HepG2 (cell line): ENCODE results near the gene IGFLR1. TPM values are rescaled to one million over a fixed set of nuclear protein-coding genes. Genes with fewer than 3 reads are reported as not detected.
A peak's percentile ranks its signal among the peaks of the same experiment; 100 is the strongest.

Experiments used
- ATAC-seq: fragments of 200-7000 bp; cut with Tn5 transposase; 3 replicates; pipeline ENCODE4 v1.9.1; 2020; ENCODE audit warnings: mild to moderate bottlenecking, moderate library complexity
- BruUV-seq: library from RNA; stranded (reverse); fragments of 400-500 nt; replicated peaks from 2 replicates; lab custom pipeline; 2021; lab: Mats Ljungman, UMichigan
- CTCF ChIA-PET: fragments of 300-600 bp; formaldehyde crosslinking; extraction: SDS; loops from one replicate; lab custom pipeline; 2021; ENCODE audit warnings: low total read pairs, inconsistent platforms, low intra/inter-chr PET ratio; lab: Yijun Ruan, JAX
- POLR2A ChIA-PET: fragments of 350-600 bp; sonication (Branson Sonifier 250); formaldehyde crosslinking; loops from one replicate; lab custom pipeline; 2020; ENCODE audit warnings: antibody characterized with exemption, inconsistent platforms; lab: Yijun Ruan, JAX
- DNase-seq: peaks from one replicate; pipeline ENCODE4 v3.0.0-alpha.2; 2015; ENCODE audit warnings: low spot score
- FAIRE-seq: peaks from 3 replicates; lab custom pipeline; 2011; peaks lifted over from hg19 to GRCh38; lab: Jason Lieb, UNC
- H2AFZ ChIP-seq: one replicate; pipeline ENCODE4 v1.6.1; 2011; ENCODE audit warnings: low read length, inconsistent platforms
- H3K27ac ChIP-seq: fragments of 300-600 bp; 3 replicates; pipeline ENCODE4 v1.8.0; 2011; ENCODE audit warnings: mixed run types, mild to moderate bottlenecking, mixed read lengths, low read length, inconsistent platforms; ENCODE audit not compliant: insufficient read depth; ENCODE audit errors: extremely low read length
- H3K27me3 ChIP-seq, 2 experiments: fragments of 200-600 bp in 1 of 2; 2 replicates in 1 of 2; 3 replicates in 1 of 2; pipeline versions ENCODE4 v1.6.0 to v1.8.0; 2011; ENCODE audit warnings: low read length in 2 of 2, mild to moderate bottlenecking in 2 of 2, moderate library complexity in 2 of 2, inconsistent platforms in 1 of 2; ENCODE audit not compliant: insufficient read depth in 2 of 2, control insufficient read depth in 1 of 2
- H3K36me3 ChIP-seq, 2 experiments: fragments of 200-600 bp in 1 of 2; replicated peaks in 1 of 2; 2 replicates in 1 of 2; 3 replicates in 1 of 2; pipeline versions ENCODE4 v1.5.1 to v1.8.0; 2011; ENCODE audit warnings: low read length in 2 of 2, inconsistent platforms in 1 of 2; ENCODE audit not compliant: insufficient read depth in 2 of 2, control insufficient read depth in 1 of 2
- H3K4me1 ChIP-seq: 2 replicates; pipeline ENCODE4 v1.5.1; 2012; ENCODE audit warnings: low read length, inconsistent platforms; ENCODE audit not compliant: insufficient read depth
- H3K4me2 ChIP-seq: 2 replicates; pipeline ENCODE4 v1.6.0; 2011; ENCODE audit warnings: low read depth, low read length, inconsistent platforms
- H3K4me3 ChIP-seq, 3 experiments: fragments of 200-600 bp in 1 of 3; sonication (generic), shearing (Covaris generic) in 1 of 3; replicated peaks in 1 of 3; 2 replicates each; pipeline ENCODE4 v1.5.1; 2011 to 2016; ENCODE audit warnings: low read length in 3 of 3, inconsistent platforms in 2 of 3, low read depth in 2 of 3, mild to moderate bottlenecking in 2 of 3, control low read depth in 1 of 3, mixed read lengths in 1 of 3; ENCODE audit not compliant: insufficient read depth in 1 of 3
- H3K79me2 ChIP-seq: one replicate; pipeline ENCODE4 v1.6.1; 2011; ENCODE audit warnings: low read length, inconsistent platforms; ENCODE audit not compliant: insufficient read depth
- H3K9ac ChIP-seq: 2 replicates; pipeline ENCODE4 v1.6.0; 2011; ENCODE audit warnings: mild to moderate bottlenecking, low read depth, low read length, inconsistent platforms; ENCODE audit not compliant: insufficient read depth
- H3K9me3 ChIP-seq: 2 replicates; pipeline ENCODE4 v1.5.1; 2012; ENCODE audit warnings: mild to moderate bottlenecking, low read length
- H4K20me1 ChIP-seq: 2 replicates; pipeline ENCODE4 v1.6.0; 2011; ENCODE audit warnings: inconsistent platforms, mild to moderate bottlenecking, low read length, moderate library complexity; ENCODE audit not compliant: insufficient read depth
- DR1 ChIP-seq: sonication (generic); formaldehyde crosslinking; IDR thresholded peaks from 2 replicates; pipeline ENCODE4 v1.8.0; 2021; ENCODE audit warnings: mild to moderate bottlenecking, missing genetic modification reagents, inconsistent platforms
- HOXD1 ChIP-seq: sonication (generic); formaldehyde crosslinking; IDR thresholded peaks from 2 replicates; pipeline ENCODE4 v1.5.0; 2020; ENCODE audit warnings: missing genetic modification reagents
- KDM6A ChIP-seq: IDR thresholded peaks from 2 replicates; pipeline ENCODE4 v1.6.1; 2016; ENCODE audit warnings: low read depth
- KLF9 ChIP-seq: IDR thresholded peaks from 2 replicates; pipeline ENCODE4 v1.6.1; 2016; ENCODE audit warnings: low read depth
- NFYB ChIP-seq: sonication (generic); formaldehyde crosslinking; IDR thresholded peaks from 2 replicates; pipeline ENCODE4 v1.4.0; 2020; ENCODE audit warnings: missing genetic modification reagents
- SP2 ChIP-seq: sonication (generic); formaldehyde crosslinking; IDR thresholded peaks from 2 replicates; pipeline ENCODE4 v1.5.1; 2020; ENCODE audit warnings: mild to moderate bottlenecking, missing genetic modification reagents
- THAP9 ChIP-seq: sonication (generic); formaldehyde crosslinking; IDR thresholded peaks from 2 replicates; pipeline ENCODE4; 2020; ENCODE audit warnings: missing genetic modification reagents, mild to moderate bottlenecking, borderline replicate concordance
- WIZ ChIP-seq: sonication (generic); formaldehyde crosslinking; IDR thresholded peaks from 2 replicates; pipeline ENCODE4 v1.5.1; 2020; ENCODE audit warnings: mild to moderate bottlenecking, missing genetic modification reagents
- ZNF230 ChIP-seq: sonication (generic); formaldehyde crosslinking; IDR thresholded peaks from 2 replicates; pipeline ENCODE4 v1.4.0; 2020; ENCODE audit warnings: mild to moderate bottlenecking, missing genetic modification reagents
- ZNF292 ChIP-seq: sonication (generic); formaldehyde crosslinking; IDR thresholded peaks from 2 replicates; pipeline ENCODE4 v1.8.1; 2022; ENCODE audit warnings: mild to moderate bottlenecking, low read depth, missing genetic modification reagents, borderline replicate concordance
- ZNF564 ChIP-seq: sonication (generic); formaldehyde crosslinking; IDR thresholded peaks from 2 replicates; pipeline ENCODE4 v1.8.1; 2023; ENCODE audit warnings: mild to moderate bottlenecking, missing genetic modification reagents
- ZSCAN25 ChIP-seq: sonication (generic); formaldehyde crosslinking; IDR thresholded peaks from 2 replicates; pipeline ENCODE4 v1.8.0; 2022; ENCODE audit warnings: mild to moderate bottlenecking, missing genetic modification reagents
- WGBS: methylation state at CpG from one replicate; pipeline ENCODE4 v1.1.6; 2017; ENCODE audit warnings: low lambda C conversion rate; 5-methylcytosine and 5-hydroxymethylcytosine counted together
- in situ Hi-C: cut with HindIII; loops from 2 replicates; pipeline ENCODE4 v1.10.0; 2017; ENCODE audit warnings: low pct_unique_long_range_greater_than_20kb; ENCODE audit not compliant: extremely low pct_ligation_motif_present
- intact Hi-C: fragments of 100-400 bp; cut with micrococcal nuclease; formaldehyde crosslinking; loops from one replicate; pipeline ENCODE4 v1.10.0; 2022; ENCODE audit not compliant: unreplicated experiment
- polyA plus RNA-seq, 8 experiments: library from polyadenylated mRNA; depleted of rRNA in 3 of 8; stranded (reverse) in 7 of 8; unstranded in 1 of 8; fragments of >200 nt; fragmentation: Illumina TruSeq in 4 of 8; extraction: Trizol in 4 of 8; gene quantifications; 2 replicates each; pipeline versions ENCODE4 v1.2.1 to v1.2.3, GENCODE V29; 2011 to 2016; ENCODE audit warnings: low read depth in 4 of 8, missing spikeins in 1 of 8, mixed read lengths in 1 of 8; ENCODE audit not compliant: insufficient read depth in 1 of 8
- total RNA-seq, 5 experiments: library from RNA; depleted of rRNA; stranded (reverse); fragments of >200 nt; fragmentation: Illumina TruSeq; extraction: Trizol; gene quantifications; 2 replicates each; pipeline ENCODE4 v1.2.3, GENCODE V29; 2016; ENCODE audit warnings: low read depth in 1 of 5
- TF ChIP-seq, protein P1 (sequence below): sonication (generic); formaldehyde crosslinking; IDR thresholded peaks from 2 replicates; pipeline ENCODE4 v1.5.0; 2020; ENCODE audit warnings: mild to moderate bottlenecking, missing genetic modification reagents
- TF ChIP-seq, protein P2 (sequence below): sonication (generic); formaldehyde crosslinking; IDR thresholded peaks from 2 replicates; pipeline ENCODE4 v1.8.1; 2022; ENCODE audit warnings: mild to moderate bottlenecking, missing genetic modification reagents
- TF ChIP-seq, protein P3 (sequence below): sonication (generic); formaldehyde crosslinking; IDR thresholded peaks from 2 replicates; pipeline ENCODE4 v1.4.0; 2020; ENCODE audit warnings: missing genetic modification reagents, borderline replicate concordance

IGFLR1 gene
- total and polyA plus RNA-seq, 2 of the 13 experiments (the other 11 are each of a cell fraction or from before 2014, with no cell fraction given) = 5.4 to 8.9 TPM

GRCh38 chr19:35746531-35746930 is 4.3 kb upstream of the IGFLR1 start:
- DNase-seq (no peak), ATAC-seq (no peak), FAIRE-seq (no peak)
- in situ Hi-C loops (no loop called here), intact Hi-C loops (loop anchor here (10.0 kb wide), 1 partner anchor 52 kb away; no protein-coding TSS in a partner anchor)
- Histone ChIP-seq H4K20me1 (no peaks in the 10 kb centered on the region), H3K27ac (peak overlapping the region; percentile 94), H3K4me3 (peak overlapping the region; percentile 82 to 99 (median 96)), H3K4me1 (peaks cover 50% of the 10 kb centered on the region), H3K36me3 (no peaks in the 10 kb centered on the region), H2AFZ (no peak overlapping the region), H3K79me2 (peaks cover 20% of the 10 kb centered on the region), H3K9me3 (no peaks in the 10 kb centered on the region), H3K4me2 (peak overlapping the region; percentile 86), H3K27me3 (no peaks in the 10 kb centered on the region; a peak in 1 of 5 replicates), H3K9ac (peak overlapping the region; percentile 84; the same call in 1 of the 2 replicates)
- no TSS peak for BruUV-seq
- CTCF ChIA-PET = no interaction called here
- 88% methylated on average over 5 of the region's 5 CpGs for WGBS
- POLR2A ChIA-PET = no interaction called here
- TF ChIP-seq DR1 (CRISPR knock-in tag) = no peak
- TF ChIP-seq SP2 = no peak
- TF ChIP-seq WIZ (CRISPR knock-in tag) = no peak
- TF ChIP-seq, protein P1, sequence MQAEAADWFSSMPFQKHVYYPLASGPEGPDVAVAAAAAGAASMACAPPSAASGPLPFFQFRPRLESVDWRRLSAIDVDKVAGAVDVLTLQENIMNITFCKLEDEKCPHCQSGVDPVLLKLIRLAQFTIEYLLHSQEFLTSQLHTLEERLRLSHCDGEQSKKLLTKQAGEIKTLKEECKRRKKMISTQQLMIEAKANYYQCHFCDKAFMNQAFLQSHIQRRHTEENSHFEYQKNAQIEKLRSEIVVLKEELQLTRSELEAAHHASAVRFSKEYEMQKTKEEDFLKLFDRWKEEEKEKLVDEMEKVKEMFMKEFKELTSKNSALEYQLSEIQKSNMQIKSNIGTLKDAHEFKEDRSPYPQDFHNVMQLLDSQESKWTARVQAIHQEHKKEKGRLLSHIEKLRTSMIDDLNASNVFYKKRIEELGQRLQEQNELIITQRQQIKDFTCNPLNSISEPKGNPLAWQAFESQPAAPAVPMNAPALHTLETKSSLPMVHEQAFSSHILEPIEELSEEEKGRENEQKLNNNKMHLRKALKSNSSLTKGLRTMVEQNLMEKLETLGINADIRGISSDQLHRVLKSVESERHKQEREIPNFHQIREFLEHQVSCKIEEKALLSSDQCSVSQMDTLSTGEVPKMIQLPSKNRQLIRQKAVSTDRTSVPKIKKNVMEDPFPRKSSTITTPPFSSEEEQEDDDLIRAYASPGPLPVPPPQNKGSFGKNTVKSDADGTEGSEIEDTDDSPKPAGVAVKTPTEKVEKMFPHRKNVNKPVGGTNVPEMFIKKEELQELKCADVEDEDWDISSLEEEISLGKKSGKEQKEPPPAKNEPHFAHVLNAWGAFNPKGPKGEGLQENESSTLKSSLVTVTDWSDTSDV (CRISPR knock-in tag) = no peak
- TF ChIP-seq THAP9 (CRISPR knock-in tag) = no peak
- TF ChIP-seq, protein P2, sequence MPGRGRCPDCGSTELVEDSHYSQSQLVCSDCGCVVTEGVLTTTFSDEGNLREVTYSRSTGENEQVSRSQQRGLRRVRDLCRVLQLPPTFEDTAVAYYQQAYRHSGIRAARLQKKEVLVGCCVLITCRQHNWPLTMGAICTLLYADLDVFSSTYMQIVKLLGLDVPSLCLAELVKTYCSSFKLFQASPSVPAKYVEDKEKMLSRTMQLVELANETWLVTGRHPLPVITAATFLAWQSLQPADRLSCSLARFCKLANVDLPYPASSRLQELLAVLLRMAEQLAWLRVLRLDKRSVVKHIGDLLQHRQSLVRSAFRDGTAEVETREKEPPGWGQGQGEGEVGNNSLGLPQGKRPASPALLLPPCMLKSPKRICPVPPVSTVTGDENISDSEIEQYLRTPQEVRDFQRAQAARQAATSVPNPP (CRISPR knock-in tag) = no peak
- TF ChIP-seq ZNF230 (CRISPR knock-in tag) = no peak
- TF ChIP-seq HOXD1 = no peak
- TF ChIP-seq ZNF564 = no peak
- TF ChIP-seq, protein P3, sequence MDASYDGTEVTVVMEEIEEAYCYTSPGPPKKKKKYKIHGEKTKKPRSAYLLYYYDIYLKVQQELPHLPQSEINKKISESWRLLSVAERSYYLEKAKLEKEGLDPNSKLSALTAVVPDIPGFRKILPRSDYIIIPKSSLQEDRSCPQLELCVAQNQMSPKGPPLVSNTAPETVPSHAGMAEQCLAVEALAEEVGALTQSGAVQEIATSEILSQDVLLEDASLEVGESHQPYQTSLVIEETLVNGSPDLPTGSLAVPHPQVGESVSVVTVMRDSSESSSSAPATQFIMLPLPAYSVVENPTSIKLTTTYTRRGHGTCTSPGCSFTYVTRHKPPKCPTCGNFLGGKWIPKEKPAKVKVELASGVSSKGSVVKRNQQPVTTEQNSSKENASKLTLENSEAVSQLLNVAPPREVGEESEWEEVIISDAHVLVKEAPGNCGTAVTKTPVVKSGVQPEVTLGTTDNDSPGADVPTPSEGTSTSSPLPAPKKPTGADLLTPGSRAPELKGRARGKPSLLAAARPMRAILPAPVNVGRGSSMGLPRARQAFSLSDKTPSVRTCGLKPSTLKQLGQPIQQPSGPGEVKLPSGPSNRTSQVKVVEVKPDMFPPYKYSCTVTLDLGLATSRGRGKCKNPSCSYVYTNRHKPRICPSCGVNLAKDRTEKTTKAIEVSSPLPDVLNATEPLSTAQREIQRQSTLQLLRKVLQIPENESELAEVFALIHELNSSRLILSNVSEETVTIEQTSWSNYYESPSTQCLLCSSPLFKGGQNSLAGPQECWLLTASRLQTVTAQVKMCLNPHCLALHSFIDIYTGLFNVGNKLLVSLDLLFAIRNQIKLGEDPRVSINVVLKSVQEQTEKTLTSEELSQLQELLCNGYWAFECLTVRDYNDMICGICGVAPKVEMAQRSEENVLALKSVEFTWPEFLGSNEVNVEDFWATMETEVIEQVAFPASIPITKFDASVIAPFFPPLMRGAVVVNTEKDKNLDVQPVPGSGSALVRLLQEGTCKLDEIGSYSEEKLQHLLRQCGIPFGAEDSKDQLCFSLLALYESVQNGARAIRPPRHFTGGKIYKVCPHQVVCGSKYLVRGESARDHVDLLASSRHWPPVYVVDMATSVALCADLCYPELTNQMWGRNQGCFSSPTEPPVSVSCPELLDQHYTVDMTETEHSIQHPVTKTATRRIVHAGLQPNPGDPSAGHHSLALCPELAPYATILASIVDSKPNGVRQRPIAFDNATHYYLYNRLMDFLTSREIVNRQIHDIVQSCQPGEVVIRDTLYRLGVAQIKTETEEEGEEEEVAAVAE (CRISPR knock-in tag) = no peak
- no peak for TF ChIP-seq NFYB (CRISPR knock-in tag)
- no peak for TF ChIP-seq KLF9 (CRISPR knock-in tag)
- TF ChIP-seq KDM6A (CRISPR knock-in tag) = no peak
- no peak for TF ChIP-seq ZSCAN25 (CRISPR knock-in tag)
- TF ChIP-seq ZNF292 (CRISPR knock-in tag) = no peak
